Astrocyte (in vitro differentiated cells and primary cell): ENCODE data around the gene LY9. TPM values are rescaled to one million over a fixed set of nuclear protein-coding genes. Genes with fewer than 3 reads are reported as not detected.

ENCODE experiments used
- DNase-seq: peaks from one replicate; pipeline ENCODE4 v3.0.0-alpha.2; 2010; ENCODE audit warnings: low read depth
- FAIRE-seq: peaks from 2 replicates; lab custom pipeline; 2011; peaks lifted over from hg19 to GRCh38; lab: Jason Lieb, UNC
- H2AFZ ChIP-seq: 2 replicates; pipeline ENCODE4 v1.6.0; 2012; ENCODE audit warnings: low read depth, low read length, inconsistent platforms
- H3K27ac ChIP-seq: 2 replicates; pipeline ENCODE4 v1.5.1; 2011; ENCODE audit warnings: low read depth, low read length, inconsistent platforms
- H3K27me3 ChIP-seq: 2 replicates; pipeline ENCODE4 v1.6.0; 2011; ENCODE audit warnings: low read length, inconsistent platforms; ENCODE audit not compliant: insufficient read depth
- H3K36me3 ChIP-seq: 2 replicates; pipeline ENCODE4 v1.5.1; 2011; ENCODE audit warnings: low read length, inconsistent platforms; ENCODE audit not compliant: insufficient read depth
- H3K4me1 ChIP-seq: 2 replicates; pipeline ENCODE4 v1.5.1; 2011; ENCODE audit warnings: low read length, inconsistent platforms; ENCODE audit not compliant: insufficient read depth
- H3K4me2 ChIP-seq: 2 replicates; pipeline ENCODE4 v1.6.0; 2012; ENCODE audit warnings: low read length, inconsistent platforms
- H3K4me3 ChIP-seq: 2 replicates; pipeline ENCODE4 v1.5.1; 2011; ENCODE audit warnings: low read depth, mild to moderate bottlenecking, low read length, inconsistent platforms; ENCODE audit not compliant: insufficient read depth
- H3K79me2 ChIP-seq: 2 replicates; pipeline ENCODE4 v1.6.0; 2012; ENCODE audit warnings: mild to moderate bottlenecking, low read length, inconsistent platforms; ENCODE audit not compliant: insufficient read depth
- H3K9ac ChIP-seq: 2 replicates; pipeline ENCODE4 v1.6.0; 2012; ENCODE audit warnings: mild to moderate bottlenecking, low read length, inconsistent platforms
- H3K9me3 ChIP-seq: 2 replicates; pipeline ENCODE4 v1.5.1; 2012; ENCODE audit warnings: low read depth, mild to moderate bottlenecking, low read length, inconsistent platforms; ENCODE audit not compliant: insufficient read depth
- H4K20me1 ChIP-seq: 2 replicates; pipeline ENCODE4 v1.6.0; 2012; ENCODE audit warnings: low read length, inconsistent platforms; ENCODE audit not compliant: insufficient read depth
- H3K27ac Mint-ChIP-seq: one replicate; pipeline ENCODE4 v1.8.0; 2021; ENCODE audit warnings: mild to moderate bottlenecking, mixed read lengths; ENCODE audit not compliant: unreplicated experiment
- H3K27me3 Mint-ChIP-seq: one replicate; pipeline ENCODE4 v1.8.0; 2021; ENCODE audit warnings: low read depth, mixed read lengths; ENCODE audit not compliant: unreplicated experiment
- H3K36me3 Mint-ChIP-seq: one replicate; pipeline ENCODE4 v1.8.0; 2021; ENCODE audit warnings: low read depth, mixed read lengths; ENCODE audit not compliant: unreplicated experiment
- H3K4me1 Mint-ChIP-seq: one replicate; pipeline ENCODE4 v1.8.0; 2021; ENCODE audit warnings: low read depth, mixed read lengths; ENCODE audit not compliant: unreplicated experiment
- H3K4me3 Mint-ChIP-seq: one replicate; pipeline ENCODE4 v1.8.0; 2021; ENCODE audit warnings: mild to moderate bottlenecking, moderate library complexity, mixed read lengths; ENCODE audit not compliant: unreplicated experiment
- H3K9me3 Mint-ChIP-seq: one replicate; pipeline ENCODE4 v1.8.0; 2021; ENCODE audit warnings: mild to moderate bottlenecking, mixed read lengths; ENCODE audit not compliant: unreplicated experiment
- CTCF ChIP-seq: IDR thresholded peaks from 2 replicates; pipeline ENCODE4 v1.5.1; 2011; ENCODE audit warnings: low read depth, mild to moderate bottlenecking, inconsistent platforms, low read length, moderate library complexity; ENCODE audit not compliant: insufficient read depth
- EZH2 ChIP-seq: IDR thresholded peaks from 2 replicates; pipeline ENCODE4 v1.6.1; 2012; ENCODE audit warnings: mild to moderate bottlenecking, low read length, inconsistent platforms; ENCODE audit not compliant: insufficient read depth
- total RNA-seq: library from RNA; stranded (reverse); gene quantifications from 2 replicates; pipeline ENCODE4 v1.2.1, GENCODE V29; 2021

The LY9 gene
- total RNA-seq, 1 donor from 2014 or later, result not detected

- H3K79me2 ChIP-seq, result no peaks in the 10 kb centered on the region
- no peaks in the 10 kb centered on the region for H4K20me1 ChIP-seq
- H3K9me3 Mint-ChIP-seq, result peaks cover 3% of the 10 kb centered on the region
- H3K9me3 ChIP-seq, result no peaks in the 10 kb centered on the region
- no peak overlapping the region for H3K27ac Mint-ChIP-seq
- no peaks in the 10 kb centered on the region for H3K4me1 Mint-ChIP-seq
- no peak overlapping the region for H3K4me3 Mint-ChIP-seq
- H3K27ac ChIP-seq, result no peak overlapping the region
- no peaks in the 10 kb centered on the region for H3K36me3 ChIP-seq
- H3K4me2 ChIP-seq, result no peak overlapping the region
- H2AFZ ChIP-seq, result no peak overlapping the region
- FAIRE-seq (no peak), DNase-seq (no peak)
- no peak overlapping the region for H3K4me3 ChIP-seq
- H3K36me3 Mint-ChIP-seq, result no peaks in the 10 kb centered on the region
- H3K4me1 ChIP-seq, result no peaks in the 10 kb centered on the region
- H3K27me3 Mint-ChIP-seq, result peaks cover 14% of the 10 kb centered on the region
- H3K27me3 ChIP-seq, result no peaks in the 10 kb centered on the region
- H3K9ac ChIP-seq, result no peak overlapping the region
- TF ChIP-seq CTCF, result no peak
- no peak for TF ChIP-seq EZH2
Measured at GRCh38 chr1:160798439-160798838, 2.5 kb downstream of the LY9 start.

DNA sequence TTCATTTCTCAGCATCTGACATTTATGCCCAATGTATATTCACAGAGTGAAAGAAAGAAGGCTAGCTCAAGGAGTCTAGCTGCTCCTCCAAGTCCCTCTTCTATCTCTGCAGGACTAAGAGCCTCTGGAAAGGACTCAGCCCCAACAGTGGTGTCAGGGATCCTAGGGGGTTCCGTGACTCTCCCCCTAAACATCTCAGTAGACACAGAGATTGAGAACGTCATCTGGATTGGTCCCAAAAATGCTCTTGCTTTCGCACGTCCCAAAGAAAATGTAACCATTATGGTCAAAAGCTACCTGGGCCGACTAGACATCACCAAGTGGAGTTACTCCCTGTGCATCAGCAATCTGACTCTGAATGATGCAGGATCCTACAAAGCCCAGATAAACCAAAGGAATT, 3.7 kb downstream of the LY9 start:
- Histone ChIP-seq H3K36me3 (no peaks in the 10 kb centered on the region), H3K79me2 (no peaks in the 10 kb centered on the region), H3K4me2 (no peak overlapping the region), H3K27ac (no peak overlapping the region), H3K9me3 (no peaks in the 10 kb centered on the region), H3K27me3 (no peaks in the 10 kb centered on the region), H2AFZ (no peak overlapping the region), H3K4me3 (no peak overlapping the region), H3K9ac (no peak overlapping the region), H4K20me1 (no peaks in the 10 kb centered on the region), H3K4me1 (no peaks in the 10 kb centered on the region)
- DNase-seq (no peak), FAIRE-seq (no peak)
- H3K36me3 Mint-ChIP-seq, result no peaks in the 10 kb centered on the region
- peaks cover 8% of the 10 kb centered on the region for H3K27me3 Mint-ChIP-seq
- peaks cover 4% of the 10 kb centered on the region for H3K9me3 Mint-ChIP-seq
- no peaks in the 10 kb centered on the region for H3K4me1 Mint-ChIP-seq
- H3K4me3 Mint-ChIP-seq, result no peak overlapping the region
- no peak overlapping the region for H3K27ac Mint-ChIP-seq
- TF ChIP-seq CTCF (no peak), EZH2 (no peak)

GRCh38 chr1:160800142-160800541, 4.2 kb downstream of the LY9 start:
- TF ChIP-seq EZH2 (no peak), CTCF (no peak)
- Mint-ChIP-seq H3K4me1 (no peaks in the 10 kb centered on the region), H3K4me3 (no peak overlapping the region), H3K27me3 (peaks cover 8% of the 10 kb centered on the region), H3K9me3 (peaks cover 5% of the 10 kb centered on the region), H3K36me3 (no peaks in the 10 kb centered on the region), H3K27ac (no peak overlapping the region)
- Histone ChIP-seq H3K9me3 (no peaks in the 10 kb centered on the region), H2AFZ (no peak overlapping the region), H3K27me3 (no peaks in the 10 kb centered on the region), H3K27ac (no peak overlapping the region), H4K20me1 (no peaks in the 10 kb centered on the region), H3K4me1 (no peaks in the 10 kb centered on the region), H3K79me2 (no peaks in the 10 kb centered on the region), H3K9ac (no peak overlapping the region), H3K4me2 (no peak overlapping the region), H3K4me3 (no peak overlapping the region), H3K36me3 (no peaks in the 10 kb centered on the region)
- no peak for DNase-seq
- no peak for FAIRE-seq
